ENCODE measurements around the gene MGLL. TPM values are rescaled to one million over a fixed set of nuclear protein-coding genes. Genes with fewer than 3 reads are reported as not detected.

MGLL gene
- total RNA-seq, 1 experiment from 2014 or later = 2.1 TPM

DNA sequence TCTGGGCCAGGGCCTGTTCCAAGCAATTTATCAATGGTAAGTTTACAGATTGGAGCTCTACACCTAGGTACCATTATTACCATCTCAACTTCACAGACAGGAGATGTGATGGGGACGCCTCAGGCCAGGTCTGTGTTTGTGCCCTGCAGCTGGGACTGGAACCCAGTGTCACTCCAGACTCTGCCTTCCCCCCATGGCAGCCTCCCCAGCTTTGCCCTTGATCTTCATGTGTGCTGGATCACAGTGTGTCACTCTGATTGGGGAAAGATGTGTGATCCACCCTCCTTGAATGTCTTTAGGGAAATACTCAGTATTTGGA is 59.6 kb downstream of the MGLL start:
- intact Hi-C loops (cut with micrococcal nuclease; ENCODE audit: unreplicated experiment) (no loop called here), in situ Hi-C loops (cut with HindIII; ENCODE audit: low pct_unique_long_range_greater_than_20kb, low sequenced_read_pairs) (no loop called here)
- Histone ChIP-seq H3K4me1 (ENCODE audit: control insufficient read depth, insufficient read depth, low read length) (no peaks in the 10 kb centered on the region), H3K4me3 (ENCODE audit: low read depth in 2 of 2, low read length in 2 of 2) (no peak overlapping the region), H3K9me3 (ENCODE audit: control insufficient read depth, insufficient read depth, low read depth, low read length) (no peaks in the 10 kb centered on the region), H3K36me3 (ENCODE audit: control insufficient read depth, insufficient read depth, low read length) (no peaks in the 10 kb centered on the region), H3K27ac (ENCODE audit: low read length) (no peak overlapping the region), H3K27me3 (ENCODE audit: control insufficient read depth, insufficient read depth, low read length) (no peaks in the 10 kb centered on the region)
- BruUV-seq (replicated peaks) = no TSS peak
- ATAC-seq (no peak), DNase-seq (ENCODE audit: low read depth, low spot score) (no peak)
- ChIA-PET POLR2A (interaction anchor here (0.7 kb wide), 1 partner anchor 225 kb away, joined by 7 read pairs; no protein-coding TSS in a partner anchor), CTCF (interaction anchor here (0.6 kb wide), 1 partner anchor 101 kb away, joined by 3 read pairs; no protein-coding TSS in a partner anchor)
- TF ChIP-seq, protein P1, sequence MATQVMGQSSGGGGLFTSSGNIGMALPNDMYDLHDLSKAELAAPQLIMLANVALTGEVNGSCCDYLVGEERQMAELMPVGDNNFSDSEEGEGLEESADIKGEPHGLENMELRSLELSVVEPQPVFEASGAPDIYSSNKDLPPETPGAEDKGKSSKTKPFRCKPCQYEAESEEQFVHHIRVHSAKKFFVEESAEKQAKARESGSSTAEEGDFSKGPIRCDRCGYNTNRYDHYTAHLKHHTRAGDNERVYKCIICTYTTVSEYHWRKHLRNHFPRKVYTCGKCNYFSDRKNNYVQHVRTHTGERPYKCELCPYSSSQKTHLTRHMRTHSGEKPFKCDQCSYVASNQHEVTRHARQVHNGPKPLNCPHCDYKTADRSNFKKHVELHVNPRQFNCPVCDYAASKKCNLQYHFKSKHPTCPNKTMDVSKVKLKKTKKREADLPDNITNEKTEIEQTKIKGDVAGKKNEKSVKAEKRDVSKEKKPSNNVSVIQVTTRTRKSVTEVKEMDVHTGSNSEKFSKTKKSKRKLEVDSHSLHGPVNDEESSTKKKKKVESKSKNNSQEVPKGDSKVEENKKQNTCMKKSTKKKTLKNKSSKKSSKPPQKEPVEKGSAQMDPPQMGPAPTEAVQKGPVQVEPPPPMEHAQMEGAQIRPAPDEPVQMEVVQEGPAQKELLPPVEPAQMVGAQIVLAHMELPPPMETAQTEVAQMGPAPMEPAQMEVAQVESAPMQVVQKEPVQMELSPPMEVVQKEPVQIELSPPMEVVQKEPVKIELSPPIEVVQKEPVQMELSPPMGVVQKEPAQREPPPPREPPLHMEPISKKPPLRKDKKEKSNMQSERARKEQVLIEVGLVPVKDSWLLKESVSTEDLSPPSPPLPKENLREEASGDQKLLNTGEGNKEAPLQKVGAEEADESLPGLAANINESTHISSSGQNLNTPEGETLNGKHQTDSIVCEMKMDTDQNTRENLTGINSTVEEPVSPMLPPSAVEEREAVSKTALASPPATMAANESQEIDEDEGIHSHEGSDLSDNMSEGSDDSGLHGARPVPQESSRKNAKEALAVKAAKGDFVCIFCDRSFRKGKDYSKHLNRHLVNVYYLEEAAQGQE (IDR thresholded peaks at IDR 0.05; ENCODE audit: insufficient read depth in 1 of 2, low read depth in 2 of 2, low read length in 1 of 2) = no peak
- TF ChIP-seq POLR2AphosphoS5 (IDR thresholded peaks at IDR 0.05; ENCODE audit: low read depth, low read length) = no peak
- no peak for TF ChIP-seq TCF7L2 (IDR thresholded peaks at IDR 0.05; ENCODE audit: low read depth, low read length)
- TF ChIP-seq SIN3A (IDR thresholded peaks at IDR 0.05; ENCODE audit: borderline replicate concordance, insufficient read depth, low read depth, low read length) = no peak
- TF ChIP-seq, protein P2, sequence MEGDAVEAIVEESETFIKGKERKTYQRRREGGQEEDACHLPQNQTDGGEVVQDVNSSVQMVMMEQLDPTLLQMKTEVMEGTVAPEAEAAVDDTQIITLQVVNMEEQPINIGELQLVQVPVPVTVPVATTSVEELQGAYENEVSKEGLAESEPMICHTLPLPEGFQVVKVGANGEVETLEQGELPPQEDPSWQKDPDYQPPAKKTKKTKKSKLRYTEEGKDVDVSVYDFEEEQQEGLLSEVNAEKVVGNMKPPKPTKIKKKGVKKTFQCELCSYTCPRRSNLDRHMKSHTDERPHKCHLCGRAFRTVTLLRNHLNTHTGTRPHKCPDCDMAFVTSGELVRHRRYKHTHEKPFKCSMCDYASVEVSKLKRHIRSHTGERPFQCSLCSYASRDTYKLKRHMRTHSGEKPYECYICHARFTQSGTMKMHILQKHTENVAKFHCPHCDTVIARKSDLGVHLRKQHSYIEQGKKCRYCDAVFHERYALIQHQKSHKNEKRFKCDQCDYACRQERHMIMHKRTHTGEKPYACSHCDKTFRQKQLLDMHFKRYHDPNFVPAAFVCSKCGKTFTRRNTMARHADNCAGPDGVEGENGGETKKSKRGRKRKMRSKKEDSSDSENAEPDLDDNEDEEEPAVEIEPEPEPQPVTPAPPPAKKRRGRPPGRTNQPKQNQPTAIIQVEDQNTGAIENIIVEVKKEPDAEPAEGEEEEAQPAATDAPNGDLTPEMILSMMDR (IDR thresholded peaks at IDR 0.05) = no peak

DNA sequence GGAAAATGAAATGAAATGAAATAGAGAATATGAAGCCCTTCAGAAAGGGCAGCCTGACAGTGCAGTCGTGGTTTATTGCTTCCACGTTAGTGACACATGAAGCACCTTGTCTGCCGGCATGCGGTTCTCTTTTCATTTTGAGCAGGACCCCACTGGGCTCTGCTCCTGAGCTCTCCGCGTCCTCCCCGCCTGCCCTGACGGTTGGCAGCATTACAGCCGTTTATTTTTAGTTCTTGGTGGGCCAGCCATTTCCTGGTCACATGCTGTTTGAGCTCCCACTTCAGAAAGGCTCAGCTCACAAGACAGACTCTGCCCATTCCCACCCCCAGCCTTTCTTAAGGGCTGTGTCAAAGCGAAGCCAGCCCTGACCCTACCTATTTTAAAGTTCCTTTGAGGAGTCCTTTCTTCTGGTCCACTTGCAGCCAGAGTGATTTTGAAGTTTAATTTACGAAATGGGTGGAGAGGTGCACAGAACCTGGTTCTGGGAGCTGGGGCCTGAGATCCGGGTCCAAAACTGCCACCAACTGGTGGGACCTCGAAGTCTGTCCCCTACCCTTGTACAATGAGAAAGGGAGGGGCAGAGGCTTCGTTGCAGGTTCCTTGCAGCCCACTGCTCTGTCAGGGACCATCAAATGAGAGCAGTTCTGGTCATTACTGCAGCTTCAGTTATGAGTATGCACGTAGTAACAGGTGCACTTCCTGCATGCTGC is 60.1 kb downstream of the MGLL start:
- H3K4me1 ChIP-seq (ENCODE audit: control insufficient read depth, insufficient read depth, low read length) = no peaks in the 10 kb centered on the region
- no peaks in the 10 kb centered on the region for H3K9me3 ChIP-seq (ENCODE audit: control insufficient read depth, insufficient read depth, low read depth, low read length)
- ATAC-seq = no peak
- DNase-seq (ENCODE audit: low read depth, low spot score) = no peak
- CTCF ChIA-PET = interaction anchor here (0.6 kb wide), 1 partner anchor 101 kb away, joined by 3 read pairs; no protein-coding TSS in a partner anchor
- in situ Hi-C loops (cut with HindIII; ENCODE audit: low pct_unique_long_range_greater_than_20kb, low sequenced_read_pairs) (no loop called here), intact Hi-C loops (cut with micrococcal nuclease; ENCODE audit: unreplicated experiment) (no loop called here)
- no peak overlapping the region for H3K4me3 ChIP-seq (ENCODE audit: low read depth in 2 of 2, low read length in 2 of 2)
- no peak for TF ChIP-seq TCF7L2 (IDR thresholded peaks at IDR 0.05; ENCODE audit: low read depth, low read length)
- no peak for TF ChIP-seq POLR2AphosphoS5 (IDR thresholded peaks at IDR 0.05; ENCODE audit: low read depth, low read length)
- TF ChIP-seq SIN3A (IDR thresholded peaks at IDR 0.05; ENCODE audit: borderline replicate concordance, insufficient read depth, low read depth, low read length) = no peak
- TF ChIP-seq, protein P2 (IDR thresholded peaks at IDR 0.05) = no peak
- TF ChIP-seq, protein P1 (IDR thresholded peaks at IDR 0.05; ENCODE audit: insufficient read depth in 1 of 2, low read depth in 2 of 2, low read length in 1 of 2) = no peak
- no peaks in the 10 kb centered on the region for H3K36me3 ChIP-seq (ENCODE audit: control insufficient read depth, insufficient read depth, low read length)
- POLR2A ChIA-PET = interaction anchor here (0.7 kb wide), 1 partner anchor 226 kb away, joined by 7 read pairs; no protein-coding TSS in a partner anchor
- BruUV-seq (replicated peaks) = no TSS peak
- no peak overlapping the region for H3K27ac ChIP-seq (ENCODE audit: low read length)
- no peaks in the 10 kb centered on the region for H3K27me3 ChIP-seq (ENCODE audit: control insufficient read depth, insufficient read depth, low read length)
